H1 (cell line): Measurements from ENCODE around the gene SLC2A8. TPM values are rescaled to one million over a fixed set of nuclear protein-coding genes. Genes with fewer than 3 reads are reported as not detected.

Experiments
- RXRA ChIP-seq: IDR thresholded peaks from 2 replicates; pipeline ENCODE4 v1.6.1; 2011; ENCODE audit warnings: low read depth, mild to moderate bottlenecking, low read length, moderate library complexity; ENCODE audit not compliant: insufficient read depth
- ZNF274 ChIP-seq: IDR thresholded peaks from 2 replicates; pipeline ENCODE4 v1.7.0; 2012; ENCODE audit warnings: low read length, borderline replicate concordance; ENCODE audit errors: extremely low read depth
- polyA plus RNA-seq, 7 experiments: library from polyadenylated mRNA; depleted of rRNA in 3 of 7; stranded (reverse) in 5 of 7; unstranded in 2 of 7; fragments of >200 nt in 5 of 7; fragments of 200-250 nt in 2 of 7; gene quantifications; 1 replicate in 5 of 7; 2 replicates in 1 of 7; 4 replicates in 1 of 7; pipeline versions ENCODE4 v1.2.1 to v1.2.3, GENCODE V29; 2011 to 2013; ENCODE audit warnings: missing spikeins in 2 of 7, mixed read lengths in 2 of 7
- total RNA-seq: library from RNA; stranded (reverse); fragmentation: NEBNext Ultra II Directional; extraction: Animal tissue kit (Norgen Biotek cat#: 25700); gene quantifications from 2 replicates; pipeline ENCODE4 v1.2.1, GENCODE V29; 2021

Gene SLC2A8
- total and polyA plus RNA-seq, 2 of the 8 experiments (the other 6 are each of a cell fraction or from before 2014, with no cell fraction given): 24.6 to 36.4 TPM

GRCh38 chr9:127421057-127421456 is 24.1 kb downstream of the SLC2A8 start (continued):
- TF ChIP-seq RXRA (no peak), ZNF274 (no peak)
